NCI-H82 treated with DMSO at 0.1 percent for 48 hours (cell line): ENCODE measurements around the gene SERPINA10.
"Not testable (repeated sequence)": the region's sequence is repeated elsewhere in the genome, so short reads cannot be mapped to it uniquely, and the experiment has no call there.

Source experiments
- DNase-seq: peaks from one replicate; lab custom pipeline; 2025; ENCODE audit not compliant: unreplicated experiment; lab: John Stamatoyannopoulos, UW

The SERPINA10 gene

GRCh38 chr14:94285158-94285557, 7.9 kb downstream of the SERPINA10 start:
- no peak for DNase-seq

DNA sequence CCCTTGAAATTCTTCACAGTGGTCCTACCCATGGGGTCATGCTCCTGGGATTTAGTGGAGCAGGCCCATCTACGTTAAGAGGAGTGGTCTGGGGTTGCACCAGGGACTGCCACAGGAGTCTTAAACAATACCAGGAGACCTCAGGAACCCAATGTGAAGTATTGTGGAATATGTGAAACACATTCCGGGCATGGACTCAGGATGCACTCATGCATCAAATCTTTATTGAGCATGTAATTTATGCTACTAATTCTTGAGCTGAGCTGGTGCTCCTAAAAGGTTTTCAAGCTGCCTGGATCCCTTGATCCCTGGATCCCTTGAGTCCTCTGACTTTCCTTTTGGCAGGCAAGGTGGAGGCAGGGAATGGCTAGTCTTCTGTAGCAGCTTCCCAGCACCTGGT, 8.8 kb downstream of the SERPINA10 start:
- DNase-seq = no peak

- DNase-seq = no peak
Measured at GRCh38 chr14:94282991-94283723, 9.9 kb downstream of the SERPINA10 start.

DNA sequence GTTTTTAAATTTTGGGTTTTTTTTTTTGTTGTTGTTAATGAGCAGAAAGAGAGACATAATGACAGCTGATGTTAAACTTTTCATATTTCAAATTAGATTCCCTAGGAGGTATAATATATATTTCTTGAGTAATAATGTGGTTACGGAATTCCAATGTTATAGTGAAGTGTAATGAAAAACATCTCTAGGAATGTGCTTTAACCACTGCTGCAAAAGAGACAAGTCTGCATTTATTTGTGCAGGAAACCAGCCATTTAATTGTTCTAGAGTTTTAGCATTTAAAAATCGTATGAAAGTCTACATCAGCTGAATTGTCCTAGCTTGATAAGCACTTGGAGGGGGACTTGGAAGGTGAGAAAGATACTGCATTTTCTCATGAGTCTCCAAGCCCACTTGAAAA, 14.3 kb downstream of the SERPINA10 start:
- DNase-seq = no peak

GRCh38 chr14:94276898-94277561, 16.0 kb downstream of the SERPINA10 start:
- DNase-seq = not testable (repeated sequence)

GRCh38 chr14:94269156-94269555, 23.9 kb downstream of the SERPINA10 start:
- DNase-seq = no peak

DNA sequence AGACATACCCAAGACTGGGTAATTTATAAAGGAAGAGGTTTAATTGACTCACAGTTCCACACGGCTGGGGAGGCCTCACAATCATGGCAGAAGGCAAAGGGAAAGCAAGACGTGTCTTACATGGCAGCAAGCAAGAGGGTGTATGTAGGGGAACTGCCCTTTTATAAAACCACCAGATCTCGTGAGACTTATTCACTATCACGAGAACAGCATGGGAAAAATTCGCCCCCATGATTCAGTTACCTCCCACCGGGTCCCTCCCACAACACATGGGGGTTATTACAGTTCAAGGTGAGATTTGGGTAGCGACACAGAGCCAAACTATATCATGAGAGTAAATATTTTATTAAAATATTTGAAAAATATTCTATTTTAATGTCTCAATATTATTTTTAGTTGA, 24.5 kb downstream of the SERPINA10 start:
- DNase-seq = not testable (repeated sequence)

GRCh38 chr14:94267352-94267751, 25.7 kb downstream of the SERPINA10 start:
- no peak for DNase-seq

- DNase-seq = not testable (repeated sequence)
Measured at GRCh38 chr14:94264195-94264594, 28.9 kb downstream of the SERPINA10 start.

DNA sequence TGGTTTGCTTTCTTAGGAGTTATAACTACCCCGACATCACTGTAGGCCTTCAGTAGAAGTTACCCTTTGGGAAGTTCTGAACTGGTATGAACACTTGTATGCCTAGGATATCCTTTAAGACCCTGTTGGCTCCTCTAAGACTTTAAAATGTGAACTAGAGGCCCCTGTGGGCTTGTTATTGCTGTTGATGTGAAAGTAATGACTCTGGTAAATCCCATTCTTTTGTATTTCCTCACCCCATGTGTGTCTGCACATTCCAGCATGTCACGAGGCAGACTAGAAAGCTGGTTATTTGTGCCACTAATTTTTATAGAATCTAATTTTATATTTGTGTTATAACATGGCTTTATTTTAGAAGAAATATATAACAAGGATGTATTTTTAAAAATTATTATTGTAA, 48.9 kb downstream of the SERPINA10 start:
- no peak for DNase-seq

DNA sequence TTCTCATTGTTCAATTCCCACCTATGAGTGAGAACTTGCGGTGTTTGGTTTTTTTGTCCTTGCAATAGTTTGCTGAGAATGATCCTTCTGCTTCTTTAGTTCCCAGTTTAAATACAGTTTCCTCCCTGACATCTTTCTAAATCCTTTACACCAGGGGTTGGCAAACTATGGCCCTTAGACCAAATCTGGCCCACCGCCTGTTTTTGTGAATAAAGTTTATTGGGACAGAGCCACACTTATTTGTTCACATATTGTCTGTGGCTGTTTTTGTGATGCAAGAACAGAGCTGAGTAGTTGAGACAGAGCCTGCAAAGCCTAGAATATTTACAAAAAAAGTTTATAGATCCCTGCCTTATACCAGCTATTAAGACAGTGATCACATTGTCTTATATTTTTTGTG, 53.7 kb downstream of the SERPINA10 start:
- no peak for DNase-seq

GRCh38 chr14:94237983-94238382, 55.1 kb downstream of the SERPINA10 start:
- no peak for DNase-seq

- no peak for DNase-seq
Measured at GRCh38 chr14:94237046-94237445, 56.0 kb downstream of the SERPINA10 start.
